Fibroblast of pulmonary artery (primary cell): ENCODE data around the gene CD247.

Source experiments
- DNase-seq: peaks from one replicate; pipeline ENCODE4 v3.0.0-alpha.2; 2010; ENCODE audit warnings: low read depth
- H3K4me3 ChIP-seq: replicated peaks from 2 replicates; pipeline ENCODE4 v1.5.1; 2011; ENCODE audit warnings: low read depth, mild to moderate bottlenecking, control low read depth, low read length, moderate library complexity
- TF ChIP-seq, protein P1 (sequence below): IDR thresholded peaks from 2 replicates; pipeline ENCODE4 v1.5.1; 2011; ENCODE audit warnings: mild to moderate bottlenecking, control low read depth, low read length, inconsistent platforms; ENCODE audit errors: missing control alignments

The CD247 gene

DNA sequence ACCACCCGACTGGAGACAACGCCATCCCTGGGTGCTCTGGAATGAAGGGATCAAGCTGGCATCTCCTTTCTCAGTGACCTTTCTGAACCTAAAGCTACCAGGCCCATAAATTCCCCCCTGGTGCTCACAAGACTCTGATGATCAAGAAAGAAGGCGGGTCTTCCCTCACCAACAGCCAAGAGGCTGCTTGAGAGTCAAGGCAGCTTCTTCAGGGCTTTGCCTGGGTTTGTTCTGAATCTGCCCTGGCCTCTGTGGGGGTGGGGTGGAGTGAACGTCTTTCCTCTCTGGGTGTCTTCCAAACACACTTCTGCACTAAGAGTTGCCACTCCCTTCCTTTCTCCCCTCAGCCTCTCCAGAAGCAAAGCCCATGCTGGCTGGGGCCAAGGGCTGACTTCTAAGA, 36.1 kb downstream of the CD247 start:
- no peak overlapping the region for H3K4me3 ChIP-seq

DNA sequence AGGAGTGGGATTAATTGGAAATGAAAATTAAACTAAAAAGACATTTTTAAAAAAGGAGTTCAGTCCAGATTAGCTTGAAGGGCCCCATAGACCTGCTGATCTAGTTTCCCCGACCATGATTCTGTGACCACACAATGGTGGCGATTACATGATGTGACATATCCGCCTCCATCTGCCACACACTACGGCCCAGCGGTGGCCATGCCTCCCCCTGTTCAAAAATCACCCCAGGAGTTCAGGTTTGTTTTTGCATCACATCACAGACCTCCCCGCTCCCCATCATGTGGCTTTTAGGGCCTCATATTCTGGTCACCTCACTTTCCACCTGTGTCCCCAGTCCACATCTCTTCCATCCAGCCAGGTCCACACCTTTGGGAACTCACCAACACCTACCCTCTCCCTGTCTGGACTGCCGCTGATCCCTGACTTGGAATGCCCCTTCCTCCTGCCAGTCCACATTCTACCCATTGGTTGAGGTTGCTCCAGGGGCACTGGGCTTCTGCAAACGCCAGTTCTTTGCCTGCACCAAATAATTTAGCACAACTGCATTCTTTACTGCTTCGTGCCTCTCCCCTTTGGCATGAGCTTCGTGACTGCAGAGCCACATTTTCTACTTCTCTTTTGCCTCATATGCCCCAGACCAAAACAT, 38.9 kb downstream of the CD247 start:
- TF ChIP-seq, protein P1, sequence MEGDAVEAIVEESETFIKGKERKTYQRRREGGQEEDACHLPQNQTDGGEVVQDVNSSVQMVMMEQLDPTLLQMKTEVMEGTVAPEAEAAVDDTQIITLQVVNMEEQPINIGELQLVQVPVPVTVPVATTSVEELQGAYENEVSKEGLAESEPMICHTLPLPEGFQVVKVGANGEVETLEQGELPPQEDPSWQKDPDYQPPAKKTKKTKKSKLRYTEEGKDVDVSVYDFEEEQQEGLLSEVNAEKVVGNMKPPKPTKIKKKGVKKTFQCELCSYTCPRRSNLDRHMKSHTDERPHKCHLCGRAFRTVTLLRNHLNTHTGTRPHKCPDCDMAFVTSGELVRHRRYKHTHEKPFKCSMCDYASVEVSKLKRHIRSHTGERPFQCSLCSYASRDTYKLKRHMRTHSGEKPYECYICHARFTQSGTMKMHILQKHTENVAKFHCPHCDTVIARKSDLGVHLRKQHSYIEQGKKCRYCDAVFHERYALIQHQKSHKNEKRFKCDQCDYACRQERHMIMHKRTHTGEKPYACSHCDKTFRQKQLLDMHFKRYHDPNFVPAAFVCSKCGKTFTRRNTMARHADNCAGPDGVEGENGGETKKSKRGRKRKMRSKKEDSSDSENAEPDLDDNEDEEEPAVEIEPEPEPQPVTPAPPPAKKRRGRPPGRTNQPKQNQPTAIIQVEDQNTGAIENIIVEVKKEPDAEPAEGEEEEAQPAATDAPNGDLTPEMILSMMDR = no peak
- H3K4me3 ChIP-seq = no peak overlapping the region
- DNase-seq = no peak

More for the DNA sequence above, 36.1 kb downstream of the CD247 start:
- TF ChIP-seq, protein P1 = no peak
- no peak for DNase-seq

- DNase-seq = no peak
- H3K4me3 ChIP-seq = no peak overlapping the region
- TF ChIP-seq, protein P1 = no peak
These were observed 40.3 kb downstream of the CD247 start for GRCh38 chr1:167477986-167478385.

DNA sequence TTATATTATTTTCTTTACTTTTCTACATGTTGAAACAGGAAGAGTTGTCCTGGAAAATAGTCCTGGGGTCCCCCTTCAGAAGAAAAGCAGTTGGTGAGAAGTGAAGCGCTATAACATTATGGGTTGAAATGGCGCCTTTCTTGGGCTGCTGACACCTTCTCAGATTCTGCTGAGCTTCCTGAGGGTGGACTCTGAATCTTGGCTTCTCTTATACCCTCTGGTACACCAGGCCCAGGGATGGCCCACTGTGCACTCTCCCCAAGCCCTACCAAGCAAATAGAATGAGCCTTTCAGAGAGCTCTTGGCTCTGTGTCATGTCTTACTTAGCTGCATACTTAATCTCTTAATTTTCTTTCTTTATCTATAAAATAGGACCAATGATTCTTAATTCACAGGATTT, 42.3 kb downstream of the CD247 start:
- TF ChIP-seq, protein P1 = no peak
- no peak for DNase-seq
- no peak overlapping the region for H3K4me3 ChIP-seq

DNA sequence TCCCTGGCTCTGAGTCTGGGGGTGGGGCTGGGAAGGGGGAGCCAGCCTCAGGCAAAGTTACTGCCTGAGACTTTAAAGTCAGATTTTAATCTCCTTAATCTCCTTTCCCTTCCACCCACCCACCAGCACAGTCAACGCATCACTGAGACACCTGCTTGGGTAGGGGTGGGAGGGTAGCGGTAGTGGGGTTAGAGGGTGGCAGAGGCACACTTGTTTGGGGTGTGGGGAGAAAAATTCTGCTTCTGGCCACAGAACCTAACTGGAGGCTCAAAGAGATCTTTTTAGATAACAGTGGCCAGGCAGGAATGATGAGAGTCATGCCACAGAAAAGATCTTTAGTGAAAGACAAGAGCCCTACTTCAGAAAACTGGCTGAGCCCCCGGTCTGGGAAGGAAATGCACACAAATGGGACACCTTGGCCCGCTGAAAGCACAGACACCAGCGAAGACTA, 44.1 kb downstream of the CD247 start:
- DNase-seq = no peak
- no peak overlapping the region for H3K4me3 ChIP-seq
- TF ChIP-seq, protein P1 = no peak

DNA sequence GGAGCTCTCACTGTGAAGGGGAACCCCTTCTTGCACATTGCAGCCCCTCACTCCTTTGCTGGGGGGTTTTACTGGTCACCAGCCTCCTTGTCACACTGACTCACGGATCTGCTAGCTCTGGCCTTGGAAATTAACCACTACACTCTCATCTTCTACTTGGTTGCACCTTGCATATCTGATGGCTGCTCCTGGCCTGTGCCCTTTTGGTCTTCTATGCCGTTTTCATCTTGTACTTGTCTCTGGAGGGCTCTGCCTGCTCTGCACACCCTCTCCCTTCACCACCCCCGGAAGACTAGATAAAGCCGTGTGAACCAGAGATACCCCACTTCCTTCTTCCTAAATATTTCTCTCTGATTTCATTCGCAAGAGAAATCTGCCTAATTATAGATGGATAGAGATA, 44.6 kb downstream of the CD247 start:
- TF ChIP-seq, protein P1 = no peak
- no peak for DNase-seq
- H3K4me3 ChIP-seq = no peak overlapping the region
